Subcutaneous adipose tissue (tissue), 4 donors: ENCODE data around the gene WSB2. TPM values are rescaled to one million over a fixed set of nuclear protein-coding genes. Genes with fewer than 3 reads are reported as not detected.

Source experiments
- total RNA-seq, 4 donors: library from RNA; depleted of rRNA; stranded (reverse); fragments of >200 nt; gene quantifications; one replicate each; pipeline ENCODE4 v1.1.0, GENCODE V29; 2016
- TF ChIP-seq, protein P1 (sequence below): fragments of 450-650 bp; IDR thresholded peaks from one replicate; pipeline ENCODE4 v1.5.1; 2016; ENCODE audit warnings: low read depth, mild to moderate bottlenecking, control low read depth, antibody characterized with exemption, moderate library complexity

Gene WSB2
- 10 to 100 TPM; 52.7 to 88.9 (median 58.8) TPM for total RNA-seq

DNA sequence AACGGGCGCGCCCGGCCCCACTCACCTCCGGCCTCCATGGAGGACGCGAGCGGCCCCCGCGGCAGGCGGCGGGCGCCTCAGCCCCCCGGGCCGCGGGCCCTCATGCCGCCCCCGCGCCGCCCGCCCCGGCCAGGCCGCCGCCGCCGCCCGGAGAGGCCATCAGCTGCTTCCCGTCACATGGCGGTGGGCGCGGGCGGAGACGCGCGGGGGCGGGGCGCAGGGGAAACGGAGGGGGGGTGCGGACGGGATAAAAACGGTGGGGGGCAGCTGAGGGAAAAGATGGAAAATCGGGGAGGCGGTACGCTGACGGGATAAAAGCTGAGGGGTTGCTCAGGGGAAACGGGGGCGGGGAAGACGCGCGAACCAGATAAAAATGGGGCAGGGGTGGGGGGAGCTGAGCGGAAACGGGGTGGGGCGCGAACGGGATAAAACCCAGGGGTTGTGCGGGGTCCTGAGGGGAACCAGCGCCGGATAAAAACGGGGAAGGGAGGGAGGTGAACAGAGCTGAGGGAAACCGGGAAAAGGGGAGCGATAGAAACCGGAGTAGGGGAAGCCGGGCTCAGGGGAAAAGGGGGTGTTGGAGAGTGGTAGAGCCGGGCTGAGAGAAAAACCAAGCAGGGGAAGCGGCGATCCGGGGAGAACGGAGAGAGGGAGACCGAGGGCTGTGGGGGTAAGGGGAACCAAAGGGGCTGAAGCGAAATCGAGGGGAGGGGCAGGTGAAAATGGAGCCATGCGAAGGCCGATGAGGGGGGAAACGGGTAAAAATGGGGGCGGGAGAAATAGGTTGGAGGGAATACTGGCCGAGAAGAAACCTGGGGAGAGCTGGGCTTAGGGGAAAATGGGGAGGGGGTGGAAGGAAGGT, at the start of gene WSB2:
Gene WSB2 (minus strand): TSS at position 169 of the 862 bp plus-strand sequence. CDS start 131 bp downstream, at position 38.
- TF ChIP-seq, protein P1, sequence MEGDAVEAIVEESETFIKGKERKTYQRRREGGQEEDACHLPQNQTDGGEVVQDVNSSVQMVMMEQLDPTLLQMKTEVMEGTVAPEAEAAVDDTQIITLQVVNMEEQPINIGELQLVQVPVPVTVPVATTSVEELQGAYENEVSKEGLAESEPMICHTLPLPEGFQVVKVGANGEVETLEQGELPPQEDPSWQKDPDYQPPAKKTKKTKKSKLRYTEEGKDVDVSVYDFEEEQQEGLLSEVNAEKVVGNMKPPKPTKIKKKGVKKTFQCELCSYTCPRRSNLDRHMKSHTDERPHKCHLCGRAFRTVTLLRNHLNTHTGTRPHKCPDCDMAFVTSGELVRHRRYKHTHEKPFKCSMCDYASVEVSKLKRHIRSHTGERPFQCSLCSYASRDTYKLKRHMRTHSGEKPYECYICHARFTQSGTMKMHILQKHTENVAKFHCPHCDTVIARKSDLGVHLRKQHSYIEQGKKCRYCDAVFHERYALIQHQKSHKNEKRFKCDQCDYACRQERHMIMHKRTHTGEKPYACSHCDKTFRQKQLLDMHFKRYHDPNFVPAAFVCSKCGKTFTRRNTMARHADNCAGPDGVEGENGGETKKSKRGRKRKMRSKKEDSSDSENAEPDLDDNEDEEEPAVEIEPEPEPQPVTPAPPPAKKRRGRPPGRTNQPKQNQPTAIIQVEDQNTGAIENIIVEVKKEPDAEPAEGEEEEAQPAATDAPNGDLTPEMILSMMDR = no peak

DNA sequence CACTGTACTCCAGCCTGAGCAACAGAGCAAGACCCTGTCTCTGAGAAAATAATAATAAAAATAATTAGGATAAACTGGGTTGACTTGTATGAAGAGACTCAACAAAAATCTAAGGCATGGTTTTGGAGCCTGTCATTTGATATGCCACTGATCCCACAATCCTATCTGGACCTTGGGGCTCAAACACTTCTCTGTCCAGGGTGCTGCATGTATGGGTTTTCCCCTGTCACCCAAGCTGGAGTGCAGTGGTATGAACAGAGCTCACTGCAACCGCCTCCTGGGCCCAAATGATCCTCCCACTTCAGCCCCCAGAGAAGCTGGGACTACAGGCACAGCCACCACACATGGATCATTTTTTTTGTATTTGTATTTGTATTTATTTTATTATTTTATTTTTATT, 48.1 kb upstream of the WSB2 start:
- TF ChIP-seq, protein P1 = no peak

DNA sequence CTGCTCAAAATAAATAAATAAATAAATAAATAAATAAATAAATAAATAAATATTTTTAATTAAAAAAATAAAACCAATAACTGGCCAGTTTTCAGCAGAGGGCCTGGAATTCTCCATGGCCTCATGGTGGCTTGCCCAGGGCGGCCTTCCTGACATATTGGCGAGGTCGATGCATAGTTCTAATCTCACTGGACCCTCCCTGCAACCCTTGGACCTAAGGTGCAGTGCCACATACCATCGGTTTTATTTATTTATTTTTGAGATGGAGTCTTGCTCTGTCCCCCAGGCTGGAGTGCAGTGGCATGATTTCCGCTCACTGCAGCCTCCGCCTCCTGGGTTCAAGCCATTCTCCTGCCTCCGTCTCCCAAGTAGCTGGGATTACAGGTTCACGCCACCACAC, 46.7 kb upstream of the WSB2 start:
- TF ChIP-seq, protein P1 = no peak

- TF ChIP-seq, protein P1 = no peak
Observed at GRCh38 chr12:118107011-118107410, 46.0 kb upstream of the WSB2 start.

- TF ChIP-seq, protein P1 = no peak
Observed at GRCh38 chr12:118103601-118104382, 42.8 kb upstream of the WSB2 start, which contains the start of gene VSIG10. VSIG10 (minus strand) TSS chr12:118104011; CDS start chr12:118103671, 340 bp downstream.

DNA sequence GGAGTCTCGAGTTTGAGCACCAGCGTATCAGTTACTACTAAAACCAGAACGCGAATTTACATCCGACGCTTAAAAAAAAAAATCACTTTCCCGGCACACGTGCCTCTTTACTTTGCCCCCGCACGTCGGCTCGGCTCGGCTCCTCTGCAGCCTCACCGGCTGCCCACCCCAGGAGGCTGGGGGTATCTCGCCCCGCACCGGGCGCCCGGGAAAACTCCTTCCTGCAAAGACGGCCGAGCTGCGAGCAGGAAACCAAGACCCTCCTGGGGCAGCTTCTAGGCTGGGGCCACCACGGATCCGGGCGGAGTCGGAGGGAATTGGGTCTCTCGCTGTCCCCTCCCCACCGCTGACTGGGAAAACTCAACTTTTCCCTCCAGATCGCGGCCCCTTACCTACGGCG, 42.2 kb upstream of the WSB2 start:
- TF ChIP-seq, protein P1 = no peak

GRCh38 chr12:118102609-118103008, 41.6 kb upstream of the WSB2 start:
- TF ChIP-seq, protein P1 = no peak
